Urinary bladder (tissue), 4 donors: ENCODE measurements around the gene USP20. TPM values are rescaled to one million over a fixed set of nuclear protein-coding genes. Genes with fewer than 3 reads are reported as not detected.
"Not testable (repeated sequence)": the region's sequence is repeated elsewhere in the genome, so short reads cannot be mapped to it uniquely, and the experiment has no call there.

Experiments used
- DNase-seq: peaks from one replicate; pipeline ENCODE4 v3.0.0-alpha.2; 2015; ENCODE audit errors: extremely low spot score
- H3K27ac ChIP-seq: one replicate; pipeline ENCODE4 v1.5.1; 2013; ENCODE audit warnings: low read depth, mild to moderate bottlenecking, moderate library complexity
- H3K36me3 ChIP-seq: one replicate; pipeline ENCODE4 v1.6.1; 2013; ENCODE audit warnings: mild to moderate bottlenecking, moderate library complexity; ENCODE audit not compliant: insufficient read depth
- H3K4me1 ChIP-seq: one replicate; pipeline ENCODE4 v1.6.1; 2013; ENCODE audit warnings: mild to moderate bottlenecking, moderate library complexity; ENCODE audit not compliant: insufficient read depth
- H3K4me3 ChIP-seq: one replicate; pipeline ENCODE4 v1.5.1; 2013; ENCODE audit warnings: low read depth, low read length
- WGBS: extraction: QIAGEN DNeasy Blood & Tissue Kit; methylation state at CpG from one replicate; pipeline ENCODE4 v1.1.7; 2013; 5-methylcytosine and 5-hydroxymethylcytosine counted together
- polyA plus RNA-seq: library from polyadenylated mRNA; stranded (reverse); fragments of 200-250 nt; gene quantifications from one replicate; pipeline ENCODE4 v1.2.3, GENCODE V29; 2013
- total RNA-seq: library from RNA; depleted of rRNA; stranded (reverse); fragments of >200 nt; gene quantifications from one replicate; pipeline ENCODE4 v1.2.3, GENCODE V29; 2014
- donor health status: healthy with polysubstance abuse.
- donor health status: healthy.

Gene USP20
- total RNA-seq (7.7 TPM), polyA plus RNA-seq (38.7 TPM)

DNA sequence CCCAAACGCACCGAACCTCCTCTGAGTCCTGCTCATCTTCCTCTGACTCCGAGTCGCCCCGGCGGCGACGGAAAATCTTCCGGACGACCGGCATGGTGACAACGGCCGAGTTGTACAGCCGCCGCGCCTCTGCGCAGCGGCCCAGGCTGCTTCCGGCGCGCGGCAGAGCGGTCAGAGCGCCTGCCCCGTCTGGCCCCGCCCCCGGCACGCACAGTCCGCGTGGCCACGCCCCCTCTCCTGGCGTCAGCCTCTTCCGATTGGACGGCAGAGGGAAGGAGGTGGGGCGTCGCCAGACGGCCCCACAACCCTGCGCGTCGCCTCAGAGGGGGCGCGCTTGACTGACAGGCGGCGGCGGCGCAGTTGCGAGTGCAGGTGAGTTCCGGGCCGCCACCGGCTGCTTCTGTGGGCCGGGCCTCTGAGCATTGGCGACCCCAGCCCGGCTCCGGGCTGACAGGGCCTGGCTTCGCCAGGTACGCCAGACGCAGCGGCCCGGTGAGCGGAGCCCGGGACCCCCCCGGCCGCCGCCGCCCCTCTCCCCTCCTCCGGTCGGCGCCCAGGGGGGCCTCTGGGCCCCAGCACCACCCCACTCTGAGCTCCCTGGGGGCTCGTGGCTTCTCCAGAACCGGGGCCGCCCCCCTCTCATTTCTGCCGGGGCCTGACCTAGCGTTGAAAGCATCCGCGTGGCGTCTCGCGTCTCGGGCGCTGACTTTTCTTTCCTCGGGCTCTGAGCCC lies at the start of gene USP20, which contains the start of gene C9orf78:
TSS of gene USP20 (plus strand) at position 331 of the 732 bp plus-strand sequence. CDS start 17,098 bp downstream, outside the sequence.
TSS of gene C9orf78 (minus strand) at position 148 of the 732 bp plus-strand sequence. CDS start at position 94, 54 bp downstream.
- WGBS = under 1% methylated on average over 81 of the region's 81 CpGs
- no peaks in the 10 kb centered on the region for H3K36me3 ChIP-seq
- peak; percentile 84 for DNase-seq
- H3K4me3 ChIP-seq = peak within 1 kb of the TSS; percentile 91
- peak within 1 kb of the TSS; percentile 80 for H3K27ac ChIP-seq
- H3K4me1 ChIP-seq = no peaks in the 10 kb centered on the region

DNA sequence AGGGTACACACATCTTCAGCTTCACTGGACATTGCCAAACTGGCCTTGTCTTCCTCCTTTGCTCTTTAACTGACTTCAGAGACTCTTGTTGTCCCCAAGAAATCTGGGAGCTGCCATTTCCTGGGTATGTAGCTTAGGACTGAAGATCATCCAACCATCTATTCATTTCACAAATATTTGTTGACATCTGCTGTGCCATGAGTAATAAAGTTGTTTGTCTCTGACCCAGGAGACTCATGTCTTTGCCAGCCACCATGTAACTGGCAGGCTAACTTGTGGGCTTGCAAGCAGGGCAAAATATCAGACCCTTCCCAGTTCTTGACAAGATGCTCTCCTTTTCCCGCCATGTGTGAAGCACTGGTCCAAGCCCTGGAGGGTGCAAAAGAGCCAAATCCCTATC lies 49.4 kb upstream of the USP20 start:
- H3K4me3 ChIP-seq = no peak overlapping the region
- no peaks in the 10 kb centered on the region for H3K4me1 ChIP-seq
- no peak for DNase-seq
- H3K27ac ChIP-seq = no peak overlapping the region
- H3K36me3 ChIP-seq = no peaks in the 10 kb centered on the region
- whole genome bisulfite sequencing = 88% methylated on average over 1 of the region's 1 CpG

DNA sequence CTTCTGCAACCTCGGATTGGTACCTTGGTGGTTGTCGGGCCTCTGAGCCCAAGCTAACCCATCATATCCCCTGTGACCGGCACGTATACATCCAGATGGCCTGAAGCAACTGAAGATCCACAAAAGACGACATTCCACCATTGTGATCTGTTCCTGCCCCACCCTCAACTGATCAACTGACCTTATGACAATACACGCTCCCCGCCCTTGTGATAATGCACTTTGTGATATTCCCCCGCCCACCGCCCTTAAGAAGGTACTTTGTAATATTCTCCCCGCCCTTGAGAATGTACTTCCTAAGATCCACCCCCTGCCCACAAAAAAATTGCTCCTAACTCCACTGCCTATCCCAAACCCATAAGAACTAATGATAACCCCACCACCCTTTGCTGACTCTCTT lies 48.8 kb upstream of the USP20 start:
- Histone ChIP-seq H3K4me3 (no peak overlapping the region), H3K27ac (no peak overlapping the region), H3K36me3 (no peaks in the 10 kb centered on the region), H3K4me1 (no peaks in the 10 kb centered on the region)
- 81% methylated on average over 10 of the region's 10 CpGs for WGBS
- DNase-seq = no peak

DNA sequence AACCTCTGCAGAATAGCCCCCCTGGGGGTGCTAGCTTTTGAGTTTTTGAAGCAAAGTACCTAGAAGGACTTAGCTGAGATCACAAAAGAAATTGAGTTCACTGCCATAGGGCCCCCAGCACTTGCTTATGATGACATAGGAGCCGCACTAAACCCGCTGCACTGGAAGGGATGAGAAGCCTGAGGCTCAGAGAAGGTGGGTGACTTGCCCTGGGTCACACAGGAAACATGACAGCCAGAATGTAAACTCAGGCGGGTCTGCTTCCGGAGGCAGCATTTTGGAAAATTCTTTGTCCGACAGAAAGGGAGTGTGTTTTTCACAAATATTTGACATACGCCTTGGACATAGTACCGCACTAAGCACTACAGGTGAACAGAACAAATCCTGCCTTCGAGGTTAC lies 40.7 kb upstream of the USP20 start:
- 78% methylated on average over 8 of the region's 8 CpGs for WGBS
- DNase-seq = no peak
- no peaks in the 10 kb centered on the region for H3K4me1 ChIP-seq
- no peaks in the 10 kb centered on the region for H3K36me3 ChIP-seq
- H3K27ac ChIP-seq = no peak overlapping the region
- H3K4me3 ChIP-seq = no peak overlapping the region

DNA sequence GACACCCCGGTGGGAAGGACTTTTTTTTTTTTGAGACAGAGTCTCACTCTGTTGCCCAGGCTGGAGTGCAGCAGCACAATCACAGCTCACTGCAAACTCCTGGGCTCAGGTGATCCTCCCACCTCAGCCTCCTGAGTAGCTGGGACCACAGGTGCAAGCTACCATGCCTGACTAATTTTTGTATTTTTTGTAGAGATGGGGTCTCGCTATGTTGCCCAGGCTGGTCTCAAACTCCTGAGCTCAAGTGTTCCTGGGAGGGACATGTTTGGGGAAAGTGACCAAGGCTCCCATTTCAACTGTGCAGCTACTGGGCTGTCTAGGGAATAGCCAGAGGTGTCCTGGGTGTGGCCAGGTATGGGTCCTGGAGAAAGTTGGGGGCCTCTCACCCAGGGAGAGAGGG lies 39.2 kb upstream of the USP20 start:
- WGBS = 83% methylated on average over 2 of the region's 2 CpGs
- H3K36me3 ChIP-seq, H3K4me1 ChIP-seq, DNase-seq, H3K27ac ChIP-seq, H3K4me3 ChIP-seq: not testable (repeated sequence)

DNA sequence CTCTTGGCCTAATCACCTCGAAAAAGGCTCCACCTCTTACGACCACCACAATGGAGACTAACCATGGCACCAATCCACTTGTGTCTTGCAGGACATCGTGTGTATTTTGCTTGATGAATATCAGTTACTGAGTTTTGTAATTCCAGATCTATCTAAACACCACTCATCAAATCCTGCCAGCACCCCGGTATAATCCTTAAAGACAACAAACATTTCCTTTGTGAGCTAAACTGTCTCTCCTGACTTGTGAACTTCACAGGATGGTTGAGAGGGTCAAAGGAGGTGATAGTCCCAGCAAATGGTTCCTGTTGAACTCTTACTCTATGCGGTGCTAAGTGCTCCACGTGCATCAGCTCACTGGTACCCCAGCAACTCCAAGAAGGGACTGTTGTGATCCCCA lies 36.3 kb upstream of the USP20 start:
- Histone ChIP-seq H3K4me1 (no peaks in the 10 kb centered on the region), H3K4me3 (no peak overlapping the region), H3K36me3 (no peaks in the 10 kb centered on the region), H3K27ac (no peak overlapping the region)
- no peak for DNase-seq
- WGBS = 54% methylated on average over 6 of the region's 6 CpGs

DNA sequence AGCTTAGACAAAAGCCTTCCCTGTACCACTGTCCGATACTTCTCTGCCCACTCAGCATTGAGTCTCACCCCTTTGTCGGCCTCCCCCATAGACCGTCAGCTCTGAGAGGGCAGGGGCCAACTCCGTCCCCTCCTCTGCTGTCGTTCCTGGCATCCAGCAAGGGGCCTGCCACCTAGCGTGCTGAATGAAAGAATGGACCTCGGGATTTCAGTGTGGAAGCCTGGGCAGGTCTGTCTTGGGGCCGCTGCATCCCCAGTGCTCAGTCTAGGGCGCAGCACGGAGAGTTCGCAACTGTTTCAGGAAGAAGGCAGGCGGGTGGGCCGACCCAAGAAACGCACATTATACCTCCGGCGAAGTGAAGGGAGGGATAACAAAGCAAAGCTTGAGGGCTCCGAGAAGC lies 33.8 kb upstream of the USP20 start:
- Histone ChIP-seq H3K27ac (no peak overlapping the region), H3K4me3 (no peak overlapping the region), H3K4me1 (no peaks in the 10 kb centered on the region), H3K36me3 (no peaks in the 10 kb centered on the region)
- 80% methylated on average over 17 of the region's 17 CpGs for WGBS
- DNase-seq = no peak

DNA sequence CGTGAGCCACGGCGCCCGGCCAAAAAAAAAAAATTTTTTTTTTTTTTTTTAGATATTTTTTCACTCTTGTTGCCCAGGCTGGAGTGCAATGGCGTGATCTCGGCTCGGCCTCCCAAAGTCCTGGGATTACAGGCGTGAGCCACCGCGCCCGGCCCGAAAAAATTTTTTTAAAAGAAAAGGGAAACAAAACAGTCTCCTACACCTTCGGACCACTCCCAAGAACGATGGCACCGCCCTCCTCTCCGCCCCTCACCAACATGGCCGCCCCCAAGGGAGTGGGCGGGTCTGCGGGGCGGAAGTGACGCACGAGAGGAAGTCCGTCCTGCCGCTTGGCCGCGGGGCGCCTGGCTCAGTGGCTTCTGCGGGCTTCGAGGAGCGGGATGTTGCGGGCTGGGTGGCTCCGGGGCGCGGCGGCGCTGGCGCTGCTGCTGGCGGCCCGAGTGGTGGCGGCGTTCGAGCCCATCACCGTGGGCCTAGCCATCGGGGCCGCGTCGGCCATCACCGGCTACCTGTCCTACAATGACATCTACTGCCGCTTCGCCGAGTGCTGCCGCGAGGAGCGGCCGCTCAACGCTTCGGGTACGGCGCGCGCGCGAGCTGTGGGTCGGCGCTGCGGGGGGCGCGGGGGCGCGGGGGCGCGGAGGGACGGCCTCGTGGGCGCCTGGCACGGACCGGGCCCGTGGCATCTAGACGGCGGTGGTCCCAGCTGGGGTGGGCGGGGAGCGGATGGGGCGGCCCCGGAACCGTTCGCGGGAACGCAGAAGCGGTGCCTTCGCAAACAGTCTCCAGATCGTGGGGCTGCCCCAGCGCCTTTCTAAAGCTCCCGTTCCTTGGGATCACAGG lies 32.2 kb upstream of the USP20 start, which contains the start of gene TOR1B:
TSS of gene TOR1B (plus strand) at position 352 of the 843 bp plus-strand sequence. CDS start at position 381, 29 bp downstream.
- WGBS = under 1% methylated on average over 93 of the region's 93 CpGs
- Histone ChIP-seq H3K4me3 (peak within 1 kb of the TSS; percentile 83), H3K36me3 (no peaks in the 10 kb centered on the region), H3K4me1 (no peaks in the 10 kb centered on the region), H3K27ac (peak within 1 kb of the TSS; percentile 78)
- peak; percentile 90 for DNase-seq

DNA sequence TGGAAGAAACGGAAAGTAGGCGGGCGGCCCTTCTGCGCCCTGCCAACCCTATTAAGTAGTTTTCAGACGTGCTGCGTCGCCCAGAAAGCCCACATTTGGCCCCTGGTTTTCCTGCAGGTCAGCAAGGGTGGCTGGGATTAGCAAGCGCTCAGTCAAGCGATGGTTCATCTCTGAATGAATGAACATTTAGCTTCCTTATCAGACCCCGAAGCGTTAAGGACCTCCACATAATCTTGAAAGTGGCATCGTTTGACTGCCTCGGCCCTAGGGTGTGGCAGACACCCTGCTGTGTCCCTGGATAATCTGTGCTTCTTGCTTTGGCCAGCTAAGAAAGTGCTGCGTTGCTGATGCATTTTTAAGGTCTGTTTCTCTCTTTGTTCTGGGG lies 31.6 kb upstream of the USP20 start:
- DNase-seq = no peak

DNA sequence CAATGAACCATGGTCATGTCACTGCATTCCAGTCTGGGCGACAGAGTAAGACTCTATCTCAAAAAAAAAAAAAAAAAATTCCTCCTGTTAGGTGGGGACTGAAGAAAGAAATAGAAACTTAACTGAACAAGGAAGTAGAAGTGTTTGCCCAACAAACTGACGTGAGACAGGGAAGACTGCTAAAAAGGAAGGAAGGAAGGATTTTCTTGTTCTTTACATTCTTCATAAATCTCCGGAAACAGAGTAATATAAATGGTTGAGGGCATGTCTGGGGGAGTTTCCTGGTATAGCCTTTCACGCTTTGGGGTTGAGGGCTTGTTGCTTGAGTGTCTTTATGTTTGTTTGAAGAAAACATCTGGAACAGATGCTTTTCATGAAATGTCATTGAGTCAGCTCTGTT lies 29.2 kb upstream of the USP20 start:
- Histone ChIP-seq H3K27ac (no peak overlapping the region), H3K36me3 (no peaks in the 10 kb centered on the region)
- 73% methylated on average over 4 of the region's 4 CpGs for WGBS

More for the DNA sequence above, 31.6 kb upstream of the USP20 start:
- no peak overlapping the region for H3K27ac ChIP-seq
- no peaks in the 10 kb centered on the region for H3K4me1 ChIP-seq
- 2% methylated on average over 14 of the region's 14 CpGs for whole genome bisulfite sequencing
- peak overlapping the region; percentile 83 for H3K4me3 ChIP-seq
- H3K36me3 ChIP-seq = no peaks in the 10 kb centered on the region

DNA sequence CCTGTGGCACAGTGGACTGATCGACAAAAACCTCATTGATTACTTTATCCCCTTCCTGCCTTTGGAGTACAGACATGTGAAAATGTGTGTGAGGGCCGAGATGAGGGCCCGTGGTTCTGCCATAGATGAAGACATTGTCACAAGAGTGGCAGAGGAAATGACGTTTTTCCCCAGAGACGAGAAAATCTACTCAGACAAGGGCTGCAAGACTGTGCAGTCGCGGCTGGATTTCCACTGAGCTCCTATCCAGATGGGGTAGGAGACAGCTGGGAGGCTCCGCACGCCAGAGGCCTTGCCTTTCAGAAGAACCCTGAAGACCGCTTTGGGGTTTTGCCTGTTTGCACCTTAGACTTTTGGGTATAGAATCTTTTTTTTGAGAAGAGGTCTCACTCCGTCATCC lies 25.9 kb upstream of the USP20 start:
- H3K4me1 ChIP-seq = no peaks in the 10 kb centered on the region
- DNase-seq = no peak
- H3K4me3 ChIP-seq = no peak overlapping the region
- no peaks in the 10 kb centered on the region for H3K36me3 ChIP-seq
- 87% methylated on average over 11 of the region's 11 CpGs for WGBS
- H3K27ac ChIP-seq = no peak overlapping the region

More for the DNA sequence above, 29.2 kb upstream of the USP20 start:
- H3K4me1 ChIP-seq = no peaks in the 10 kb centered on the region
- no peak overlapping the region for H3K4me3 ChIP-seq
- no peak for DNase-seq

DNA sequence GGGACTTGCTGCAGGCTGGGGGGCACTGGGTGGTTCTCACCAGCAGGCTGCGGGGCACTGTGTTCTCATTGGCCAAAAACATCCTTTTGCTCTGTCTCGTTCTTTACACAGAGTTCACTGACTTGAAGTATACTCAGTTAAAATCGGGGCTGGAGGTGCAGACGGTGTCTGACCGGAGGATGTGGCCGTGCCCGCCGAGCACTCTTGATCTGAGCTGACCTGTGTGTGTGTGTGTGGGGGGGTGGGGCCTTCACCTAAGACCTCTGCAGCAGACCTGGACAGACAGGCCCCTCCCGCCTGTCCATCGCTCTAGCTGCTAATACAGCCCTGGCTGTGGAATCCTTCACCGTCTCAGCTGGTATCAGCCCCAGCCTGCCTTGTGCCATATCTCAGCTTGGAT lies 25.1 kb upstream of the USP20 start:
- Histone ChIP-seq H3K4me3 (no peak overlapping the region), H3K36me3 (no peaks in the 10 kb centered on the region), H3K27ac (no peak overlapping the region), H3K4me1 (no peaks in the 10 kb centered on the region)
- WGBS = 87% methylated on average over 11 of the region's 11 CpGs
- DNase-seq = no peak

DNA sequence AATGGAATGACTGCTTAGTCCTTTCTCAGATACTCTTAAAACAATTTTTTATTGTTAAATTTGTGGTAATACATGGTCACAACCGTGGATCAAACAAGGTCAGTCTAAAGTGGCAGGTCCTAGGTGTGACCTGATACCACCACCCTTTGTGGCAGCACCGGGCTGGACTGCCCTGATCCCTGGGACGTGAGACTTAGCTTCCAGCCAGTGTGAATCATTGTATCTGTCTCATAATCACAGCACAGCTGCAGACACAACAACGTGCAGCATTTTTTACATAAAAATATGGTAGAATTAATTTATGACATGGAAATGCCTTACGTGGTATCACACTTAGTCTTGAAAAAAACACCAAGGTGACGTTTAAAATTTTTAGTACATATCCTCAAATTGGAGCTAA lies 24.5 kb upstream of the USP20 start:
- Histone ChIP-seq H3K36me3 (no peaks in the 10 kb centered on the region), H3K4me3 (no peak overlapping the region), H3K27ac (no peak overlapping the region), H3K4me1 (no peaks in the 10 kb centered on the region)
- no peak for DNase-seq
- WGBS = 73% methylated on average over 6 of the region's 6 CpGs

DNA sequence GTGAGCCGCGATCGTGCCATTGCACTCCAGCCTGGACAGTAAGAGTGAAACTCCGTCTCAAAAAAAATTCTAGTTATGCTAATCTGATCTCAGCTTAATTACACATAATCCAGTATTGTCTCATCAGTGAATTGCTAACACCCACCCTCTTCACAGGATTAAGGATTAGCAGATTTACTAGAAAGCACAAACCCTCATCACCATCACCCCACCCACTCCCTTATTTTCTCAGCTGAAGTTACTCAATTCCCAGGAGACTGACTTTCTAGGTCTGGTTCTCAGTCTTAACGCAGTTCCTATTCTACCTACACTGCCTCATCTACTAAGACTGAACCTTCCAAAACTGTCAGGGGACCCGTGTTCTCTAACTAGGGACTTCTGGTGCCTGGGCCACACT lies 23.3 kb upstream of the USP20 start:
- DNase-seq = no peak
- H3K4me3 ChIP-seq = no peak overlapping the region
- H3K4me1 ChIP-seq = no peaks in the 10 kb centered on the region
- no peak overlapping the region for H3K27ac ChIP-seq
- 91% methylated on average over 6 of the region's 6 CpGs for WGBS
- H3K36me3 ChIP-seq = no peaks in the 10 kb centered on the region
